WERI-Rb-1 (cell line): Measurements from ENCODE around the gene HLTF.

Experiments
- DNase-seq: peaks from one replicate; pipeline ENCODE4 v3.0.0-alpha.2; 2020
- H3K27ac ChIP-seq: fragments of 250-450 bp; sonication (Bioruptor Pico); 2 replicates; pipeline ENCODE4 v1.5.1; 2020; ENCODE audit warnings: mild to moderate bottlenecking, moderate library complexity
- H3K27me3 ChIP-seq: fragments of 250-450 bp; sonication (Bioruptor Pico); 2 replicates; pipeline ENCODE4 v1.5.1; 2021; ENCODE audit warnings: mild to moderate bottlenecking, low read depth, moderate library complexity; ENCODE audit not compliant: insufficient read depth, severe bottlenecking
- H3K36me3 ChIP-seq: fragments of 250-450 bp; sonication (Bioruptor Pico); 2 replicates; pipeline ENCODE4 v1.5.1; 2020; ENCODE audit warnings: mild to moderate bottlenecking, moderate library complexity
- H3K4me3 ChIP-seq: 2 replicates; pipeline ENCODE4 v1.5.1; 2011; ENCODE audit warnings: low read depth, mild to moderate bottlenecking, control low read depth, low read length
- H3K9me3 ChIP-seq: fragments of 250-450 bp; sonication (Bioruptor Pico); 2 replicates; pipeline ENCODE4 v1.5.1; 2021; ENCODE audit warnings: mild to moderate bottlenecking, moderate library complexity; ENCODE audit not compliant: severe bottlenecking
- TF ChIP-seq, protein P1 (sequence below): IDR thresholded peaks from 2 replicates; pipeline ENCODE4 v1.5.1; 2011; ENCODE audit warnings: low read depth, mild to moderate bottlenecking, control low read depth, inconsistent platforms, low read length

HLTF gene

DNA sequence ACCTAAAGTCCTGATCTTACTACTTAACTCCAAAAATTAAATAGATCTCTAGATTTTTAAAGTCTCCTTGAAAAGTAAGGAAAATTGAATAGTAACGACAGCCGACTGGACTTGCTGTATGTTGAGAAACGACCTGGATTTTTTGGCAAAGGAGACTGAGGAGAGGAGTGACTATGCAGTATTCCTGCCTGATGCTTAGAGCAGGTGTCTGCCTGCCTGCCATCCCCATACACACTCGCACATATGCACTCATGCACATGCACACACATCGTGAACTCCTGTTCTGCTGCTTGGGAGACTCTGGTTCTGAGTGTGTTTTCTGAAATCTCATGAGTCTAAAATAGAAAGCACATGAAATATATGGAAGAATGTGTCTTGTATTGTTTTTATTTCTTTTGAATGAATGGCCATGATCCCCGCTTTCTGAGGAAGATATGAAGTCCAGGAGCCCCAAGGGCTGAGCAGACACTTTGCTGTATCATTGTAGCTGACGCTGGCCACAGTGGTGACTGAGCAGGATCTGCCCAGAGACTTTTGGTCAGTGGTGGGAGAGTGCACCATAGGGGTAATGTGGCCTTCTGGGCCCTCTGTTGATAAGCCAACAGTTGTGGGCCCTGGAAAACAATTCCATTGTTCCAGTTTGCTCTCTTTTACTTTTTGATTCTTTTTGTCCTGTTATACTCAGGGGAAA is 78.6 kb downstream of the HLTF start:
- Histone ChIP-seq H3K36me3 (peaks cover 40% of the 10 kb centered on the region), H3K27me3 (no peaks in the 10 kb centered on the region), H3K4me3 (no peak overlapping the region)

DNA sequence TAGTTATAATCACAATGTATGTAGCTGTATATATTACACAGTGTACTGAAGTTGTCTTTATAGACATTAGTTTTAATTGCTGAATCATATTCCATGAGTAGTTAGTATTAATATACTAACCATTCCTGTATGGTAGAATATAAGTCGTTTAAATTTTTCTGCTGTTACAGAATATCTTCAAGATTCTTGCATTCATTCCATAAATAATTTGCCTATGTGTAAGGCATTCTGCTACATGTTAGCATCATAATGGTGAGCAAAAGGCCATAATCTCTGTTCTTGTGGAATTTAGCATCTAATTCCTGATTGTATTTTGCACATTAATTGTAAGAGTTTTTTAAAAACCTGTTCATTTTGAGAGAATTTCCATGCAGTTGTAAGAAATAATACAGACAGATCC is 80.9 kb downstream of the HLTF start:
- Histone ChIP-seq H3K36me3 (peaks cover 28% of the 10 kb centered on the region), H3K9me3 (no peaks in the 10 kb centered on the region), H3K4me3 (no peak overlapping the region), H3K27ac (no peak overlapping the region), H3K27me3 (no peaks in the 10 kb centered on the region)
- no peak for DNase-seq
- TF ChIP-seq, protein P1, sequence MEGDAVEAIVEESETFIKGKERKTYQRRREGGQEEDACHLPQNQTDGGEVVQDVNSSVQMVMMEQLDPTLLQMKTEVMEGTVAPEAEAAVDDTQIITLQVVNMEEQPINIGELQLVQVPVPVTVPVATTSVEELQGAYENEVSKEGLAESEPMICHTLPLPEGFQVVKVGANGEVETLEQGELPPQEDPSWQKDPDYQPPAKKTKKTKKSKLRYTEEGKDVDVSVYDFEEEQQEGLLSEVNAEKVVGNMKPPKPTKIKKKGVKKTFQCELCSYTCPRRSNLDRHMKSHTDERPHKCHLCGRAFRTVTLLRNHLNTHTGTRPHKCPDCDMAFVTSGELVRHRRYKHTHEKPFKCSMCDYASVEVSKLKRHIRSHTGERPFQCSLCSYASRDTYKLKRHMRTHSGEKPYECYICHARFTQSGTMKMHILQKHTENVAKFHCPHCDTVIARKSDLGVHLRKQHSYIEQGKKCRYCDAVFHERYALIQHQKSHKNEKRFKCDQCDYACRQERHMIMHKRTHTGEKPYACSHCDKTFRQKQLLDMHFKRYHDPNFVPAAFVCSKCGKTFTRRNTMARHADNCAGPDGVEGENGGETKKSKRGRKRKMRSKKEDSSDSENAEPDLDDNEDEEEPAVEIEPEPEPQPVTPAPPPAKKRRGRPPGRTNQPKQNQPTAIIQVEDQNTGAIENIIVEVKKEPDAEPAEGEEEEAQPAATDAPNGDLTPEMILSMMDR = no peak

More for the DNA sequence above, 78.6 kb downstream of the HLTF start:
- DNase-seq = no peak
- H3K9me3 ChIP-seq = no peaks in the 10 kb centered on the region
- no peak overlapping the region for H3K27ac ChIP-seq
- TF ChIP-seq, protein P1 = no peak

DNA sequence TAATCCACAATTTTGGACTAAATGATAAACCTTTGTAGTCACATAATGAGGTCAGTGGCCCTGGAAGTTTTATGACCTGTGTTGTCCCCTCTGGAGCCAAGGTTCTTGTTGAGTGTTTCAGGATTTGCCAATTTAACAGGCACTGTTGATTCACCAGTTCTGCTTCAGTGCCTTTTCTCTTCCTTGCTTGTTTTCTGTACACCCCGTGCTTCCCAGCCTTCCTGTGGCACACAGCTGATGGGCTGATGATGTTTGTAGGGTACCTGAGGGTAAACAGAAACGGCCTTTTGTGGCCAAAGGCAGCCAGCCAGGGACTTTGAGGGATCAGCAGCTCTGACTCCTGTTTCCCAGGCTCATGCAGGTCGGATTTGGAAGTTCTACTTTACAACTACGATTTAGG is 81.7 kb downstream of the HLTF start:
- no peak overlapping the region for H3K4me3 ChIP-seq
- H3K36me3 ChIP-seq = peaks cover 28% of the 10 kb centered on the region
- no peaks in the 10 kb centered on the region for H3K27me3 ChIP-seq
- H3K9me3 ChIP-seq = no peaks in the 10 kb centered on the region
- TF ChIP-seq, protein P1 = no peak
- no peak overlapping the region for H3K27ac ChIP-seq
- no peak for DNase-seq

DNA sequence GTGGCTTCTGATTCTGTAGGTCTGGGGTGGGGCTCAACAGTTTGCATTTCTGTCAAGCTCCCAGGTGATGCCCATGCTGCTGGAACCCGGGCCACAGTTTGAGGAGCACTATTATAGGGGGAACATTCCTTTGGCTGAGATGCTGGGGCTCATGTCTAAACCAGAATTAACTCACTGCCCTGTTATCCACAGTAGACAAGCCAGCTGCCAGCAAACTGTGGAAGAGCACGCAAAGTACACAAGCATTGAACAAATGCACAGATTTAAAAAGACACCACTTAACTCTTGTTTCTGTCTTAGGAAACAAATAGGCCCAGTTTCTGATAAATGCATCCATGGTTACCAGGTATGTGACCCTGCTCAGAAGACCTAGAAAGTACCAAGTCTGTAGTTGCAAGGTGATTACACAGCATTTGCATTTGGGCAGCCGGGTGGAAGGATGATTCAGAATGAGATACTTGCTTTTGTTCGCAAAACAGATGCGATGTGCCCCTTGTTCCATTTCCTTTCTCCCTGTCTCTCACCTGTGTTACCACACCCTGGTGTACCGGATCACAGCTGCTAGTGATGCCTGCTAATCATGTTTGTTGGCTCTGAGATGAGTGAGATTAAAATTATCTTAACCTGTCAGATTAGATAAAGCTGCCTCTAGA is 82.6 kb downstream of the HLTF start:
- Histone ChIP-seq H3K4me3 (no peak overlapping the region), H3K27me3 (no peaks in the 10 kb centered on the region), H3K27ac (no peak overlapping the region), H3K9me3 (no peaks in the 10 kb centered on the region), H3K36me3 (peaks cover 28% of the 10 kb centered on the region)
- DNase-seq = no peak
- TF ChIP-seq, protein P1 = no peak

DNA sequence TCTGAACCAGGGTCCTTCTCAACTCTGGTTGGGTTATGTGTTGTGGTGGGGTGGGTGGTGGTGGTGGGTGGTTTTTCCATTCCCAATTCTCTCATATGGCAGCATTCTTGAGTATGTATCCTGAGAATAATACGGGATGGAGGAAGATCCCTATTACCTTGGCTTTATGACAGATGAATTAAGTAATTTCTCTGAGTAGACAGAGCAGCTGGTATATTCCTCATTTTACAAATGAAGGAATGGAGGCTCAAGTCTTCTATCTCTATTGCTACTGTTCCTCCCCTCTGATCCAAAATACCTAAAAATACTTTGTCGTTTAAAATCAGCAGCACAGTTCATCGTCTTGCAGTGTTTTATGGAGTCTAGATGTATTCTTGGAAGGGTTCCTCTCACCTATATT is 84.6 kb downstream of the HLTF start:
- Histone ChIP-seq H3K27me3 (no peaks in the 10 kb centered on the region), H3K9me3 (no peaks in the 10 kb centered on the region), H3K27ac (no peak overlapping the region), H3K36me3 (peaks cover 33% of the 10 kb centered on the region), H3K4me3 (no peak overlapping the region)
- DNase-seq = no peak
- TF ChIP-seq, protein P1 = no peak
